HG02759 (cell line): ENCODE measurements around the gene SERAC1.

Experiments used
- ATAC-seq: cut with Tn5 transposase; IDR thresholded peaks from one replicate; pipeline ENCODE4 v1.9.1; 2021; ENCODE audit warnings: mild to moderate bottlenecking, moderate library complexity; ENCODE audit not compliant: unreplicated experiment

Gene SERAC1

GRCh38 chr6:158131926-158132325 lies 36.1 kb downstream of the SERAC1 start:
- no peak for ATAC-seq

GRCh38 chr6:158125271-158125670 lies 42.8 kb downstream of the SERAC1 start:
- no peak for ATAC-seq

DNA sequence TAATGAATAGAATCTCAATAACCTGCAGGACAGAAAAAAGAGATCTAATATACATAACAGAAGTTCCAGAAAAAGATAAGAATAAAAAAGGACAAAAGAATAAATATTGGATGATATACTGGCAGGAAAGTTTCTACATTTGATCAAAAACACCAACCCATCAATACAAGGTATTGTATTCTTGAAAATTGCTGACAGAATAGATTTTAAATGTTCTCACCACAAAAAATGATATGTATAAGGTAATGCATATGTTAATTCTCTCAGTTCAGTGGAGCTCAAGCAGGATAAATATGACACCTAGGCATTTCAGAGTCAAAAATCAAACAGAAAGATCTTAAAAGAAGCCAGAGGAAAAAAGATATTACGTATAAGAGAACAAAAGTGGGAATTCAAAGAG lies 43.8 kb downstream of the SERAC1 start:
- no peak for ATAC-seq

- ATAC-seq, result no peak
Measured at GRCh38 chr6:158122048-158122447, 46.0 kb downstream of the SERAC1 start.

- no peak for ATAC-seq
Measured at GRCh38 chr6:158121335-158121734, 46.7 kb downstream of the SERAC1 start.

DNA sequence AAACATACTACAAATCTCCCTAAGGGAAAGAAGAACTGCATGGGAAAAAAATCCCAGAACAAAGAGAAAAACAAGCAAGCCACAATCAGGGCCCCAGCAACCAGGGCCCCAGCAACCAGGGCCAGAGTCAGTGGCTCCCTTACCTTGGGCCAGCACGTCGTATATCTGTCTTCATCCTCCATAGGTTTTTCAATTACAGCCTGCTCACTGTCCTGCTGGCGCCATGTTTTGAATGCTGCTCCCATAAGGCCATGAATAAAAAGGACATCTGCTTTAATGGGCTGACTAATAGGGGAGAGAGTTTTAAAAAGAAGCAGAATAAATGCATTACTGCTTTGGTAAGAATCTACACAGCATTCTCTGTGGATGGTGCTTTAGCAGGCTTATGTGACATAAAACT lies 49.2 kb downstream of the SERAC1 start:
- no peak for ATAC-seq

- ATAC-seq, result no peak
Measured at GRCh38 chr6:158115508-158115907, 52.6 kb downstream of the SERAC1 start.

DNA sequence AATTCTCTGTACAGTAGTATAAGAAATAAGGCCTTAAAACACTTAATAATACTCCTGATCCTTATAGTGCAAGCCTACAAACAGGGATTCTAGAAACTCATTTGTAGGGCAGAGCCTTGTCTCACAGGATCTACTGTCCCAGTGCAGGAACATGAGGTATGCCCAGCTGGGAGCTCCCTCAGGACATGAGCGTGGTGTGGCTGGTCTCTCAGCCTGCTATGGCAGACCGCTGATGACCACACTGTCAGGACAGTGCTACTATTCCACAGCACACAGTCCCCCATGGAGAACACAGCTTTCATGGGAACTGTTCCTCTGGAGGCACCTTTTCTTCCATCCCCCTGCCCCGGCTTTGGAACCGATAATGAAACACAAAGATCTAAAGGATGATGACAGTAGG lies 53.0 kb downstream of the SERAC1 start:
- ATAC-seq, result no peak

- ATAC-seq, result no peak
Measured at GRCh38 chr6:158113802-158114201, 54.3 kb downstream of the SERAC1 start.

DNA sequence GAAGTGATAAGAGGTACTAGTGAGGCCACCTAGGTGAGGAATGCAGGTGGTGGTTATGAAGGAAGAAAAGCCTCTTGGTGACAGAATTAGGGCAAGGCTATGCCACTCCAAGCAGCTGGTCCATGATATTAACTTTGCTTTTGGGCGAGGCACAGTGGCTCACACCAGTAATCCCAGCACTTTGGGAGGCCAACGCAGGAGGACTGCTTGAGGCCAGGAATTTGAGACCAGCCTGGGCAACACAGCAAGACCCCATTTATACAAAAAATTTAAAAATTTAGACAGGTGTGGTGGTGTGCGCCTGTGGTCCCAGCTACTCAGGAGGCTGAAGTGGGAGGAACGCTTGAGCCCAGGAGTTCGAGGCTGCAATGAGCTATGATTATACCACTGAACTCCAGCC lies 56.1 kb downstream of the SERAC1 start:
- no peak for ATAC-seq

- no peak for ATAC-seq
Measured at GRCh38 chr6:158110986-158111385, 57.1 kb downstream of the SERAC1 start.

- no peak for ATAC-seq
Measured at GRCh38 chr6:158109748-158110147, 58.3 kb downstream of the SERAC1 start.

DNA sequence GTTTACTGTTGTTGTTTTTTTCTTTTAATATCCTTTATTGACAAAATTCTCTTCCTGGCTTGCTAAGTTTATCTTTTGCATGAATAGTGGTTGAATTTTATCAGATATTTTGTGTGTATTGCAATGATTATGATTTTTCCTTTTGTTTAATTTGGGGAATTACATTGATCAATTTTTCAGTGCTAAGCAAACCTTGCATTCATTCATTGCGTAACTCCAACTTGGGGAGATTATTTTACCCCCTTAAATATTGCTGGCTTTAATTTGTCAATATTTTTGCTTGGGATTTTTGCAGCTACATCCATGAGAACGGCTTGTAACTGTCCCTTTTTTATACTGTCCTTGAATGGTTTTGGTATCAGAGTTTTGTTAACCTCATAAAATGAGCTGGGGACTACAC lies 63.4 kb downstream of the SERAC1 start:
- ATAC-seq, result no peak

GRCh38 chr6:158103228-158103627 lies 64.8 kb downstream of the SERAC1 start:
- no peak for ATAC-seq

DNA sequence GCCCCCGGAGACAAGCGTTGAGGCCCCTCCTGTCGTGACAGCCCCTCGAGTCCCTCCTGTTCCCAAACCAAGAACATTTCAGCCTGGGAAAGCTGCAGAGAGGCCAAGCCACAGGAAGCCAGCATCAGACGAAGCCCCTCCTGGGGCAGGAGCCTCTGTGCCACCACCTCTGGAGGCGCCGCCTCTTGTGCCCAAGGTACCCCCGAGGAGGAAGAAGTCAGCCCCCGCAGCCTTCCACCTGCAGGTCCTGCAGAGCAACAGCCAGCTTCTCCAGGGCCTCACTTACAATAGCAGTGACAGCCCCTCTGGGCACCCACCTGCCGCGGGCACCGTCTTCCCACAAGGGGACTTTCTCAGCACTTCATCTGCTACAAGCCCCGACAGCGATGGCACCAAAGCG lies 72.4 kb downstream of the SERAC1 start:
- no peak for ATAC-seq

DNA sequence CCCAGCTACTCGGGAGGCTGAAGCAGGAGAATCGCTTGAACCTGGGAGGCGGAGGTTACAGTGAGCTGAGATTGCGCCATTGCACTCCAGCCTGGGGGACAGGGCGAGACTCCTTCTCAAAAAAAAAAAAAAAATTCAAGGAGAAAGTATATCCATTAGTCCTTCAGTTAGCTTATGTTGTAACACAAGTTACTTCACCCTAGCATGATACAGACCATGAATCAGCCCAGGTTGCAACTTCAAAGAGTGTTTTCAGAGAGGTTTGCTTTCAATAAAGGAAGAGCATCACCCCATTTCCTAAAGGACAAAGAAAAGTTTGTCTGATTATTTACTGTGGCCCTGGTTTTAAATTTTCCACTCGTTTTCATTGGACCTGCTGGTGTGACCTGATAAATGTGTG lies 73.0 kb downstream of the SERAC1 start:
- ATAC-seq, result no peak

DNA sequence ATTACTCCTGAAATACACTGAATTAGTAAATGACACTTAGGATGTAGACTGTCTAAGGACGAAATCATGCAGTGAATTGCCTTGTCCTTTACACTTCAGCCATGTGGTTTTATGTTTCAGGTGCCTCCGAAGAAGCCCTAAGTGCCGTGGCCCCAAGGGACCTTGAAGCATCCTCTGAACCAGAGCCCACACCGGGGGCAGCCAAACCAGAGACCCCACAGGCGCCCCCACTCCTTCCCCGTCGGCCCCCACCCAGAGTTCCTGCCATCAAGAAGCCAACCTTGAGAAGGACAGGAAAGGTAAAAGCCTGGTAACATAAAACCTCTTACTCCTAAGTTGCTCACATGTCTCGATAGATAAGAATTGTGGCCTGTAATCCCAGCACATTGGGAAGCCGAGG lies 75.3 kb downstream of the SERAC1 start:
- no peak for ATAC-seq

DNA sequence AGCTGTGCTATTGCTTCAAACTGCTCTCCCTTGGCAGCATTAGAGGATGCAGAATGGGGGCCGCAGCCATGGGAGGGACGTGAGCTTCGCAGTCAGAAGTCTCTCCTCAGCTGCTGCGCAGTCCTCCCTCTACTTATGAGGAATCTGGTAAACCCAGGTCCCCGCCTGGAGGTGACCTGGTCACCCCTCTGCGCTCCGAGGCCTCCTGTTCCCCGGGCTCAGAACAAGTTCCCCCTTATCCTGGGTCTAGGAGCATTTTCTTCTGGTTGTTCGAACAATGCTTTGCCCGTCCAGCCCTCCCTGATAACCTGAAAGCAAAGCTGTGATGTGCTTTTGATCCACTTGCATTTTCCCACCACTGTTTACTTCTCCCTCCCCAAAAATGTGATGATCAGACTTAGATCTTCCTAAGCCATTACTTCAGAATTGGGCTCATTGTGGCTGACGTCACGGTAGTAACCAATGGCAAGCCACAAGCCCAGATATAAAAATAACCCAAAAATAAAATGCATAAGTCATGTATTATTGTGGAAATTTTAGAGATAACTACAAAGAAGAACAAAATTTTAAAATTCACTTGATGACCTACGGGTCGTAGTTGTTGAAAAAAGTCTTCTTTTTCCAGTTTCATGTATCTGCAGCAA lies 80.7 kb downstream of the SERAC1 start:
- no peak for ATAC-seq

- ATAC-seq, result no peak
Measured at GRCh38 chr6:158086504-158087223, 81.4 kb downstream of the SERAC1 start.

GRCh38 chr6:158086054-158086503 lies 82.0 kb downstream of the SERAC1 start:
- ATAC-seq, result peak; percentile 90

DNA sequence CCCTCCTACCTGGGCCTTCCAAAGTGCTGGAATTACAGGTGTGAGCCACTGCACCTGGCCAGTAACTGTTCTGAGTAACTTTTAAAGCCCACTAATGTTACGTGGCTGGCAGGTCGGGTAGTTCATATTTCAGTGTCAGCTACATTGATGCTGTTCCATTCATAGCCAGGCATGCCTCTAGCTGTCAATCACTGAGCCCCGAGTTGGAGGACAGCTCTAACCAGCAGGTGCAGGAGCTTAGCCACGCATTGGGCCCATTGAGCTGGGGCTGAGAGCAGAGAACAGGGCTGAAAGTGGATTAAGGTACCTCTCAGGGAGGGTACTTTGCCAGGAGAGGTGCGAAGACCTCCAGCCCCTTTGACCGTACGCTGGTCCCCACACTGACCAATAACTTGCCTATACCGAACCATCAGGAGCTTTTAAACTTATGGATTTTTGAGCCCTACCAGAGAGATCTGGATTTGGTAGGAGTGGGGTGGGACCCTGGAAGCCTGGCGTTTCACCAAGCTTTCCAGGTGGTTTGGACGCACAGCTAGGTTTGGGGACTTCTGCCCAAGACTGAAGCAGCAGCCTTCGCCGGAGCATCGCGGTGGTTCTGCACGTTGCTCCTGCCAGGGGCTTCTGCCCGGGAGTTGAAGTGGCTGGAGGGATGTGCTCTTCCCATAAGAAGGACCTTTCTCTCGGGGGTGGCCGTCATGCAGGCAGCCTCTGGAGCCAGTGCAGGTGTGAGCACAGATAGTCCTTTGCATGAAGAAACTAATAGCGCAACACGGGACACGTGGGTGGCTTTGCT lies 82.6 kb downstream of the SERAC1 start:
- ATAC-seq, result no peak
